GM12892 (cell line): Measurements from ENCODE around the gene IL36G.

Experiments
- POLR2A ChIP-seq: IDR thresholded peaks from 2 replicates; pipeline ENCODE4 v1.6.1; 2011; ENCODE audit warnings: low read depth, low read length, control low read depth
- POLR2AphosphoS5 ChIP-seq: IDR thresholded peaks from 2 replicates; pipeline ENCODE4 v1.6.1; 2011; ENCODE audit warnings: low read depth, low read length, control low read depth
- TAF1 ChIP-seq: IDR thresholded peaks from 2 replicates; pipeline ENCODE4 v1.6.1; 2011; ENCODE audit warnings: low read depth, mild to moderate bottlenecking, control low read depth, low read length, borderline replicate concordance

GRCh38 chr2:112936927-112937232 is 40.9 kb upstream of the IL36G start:
- TF ChIP-seq POLR2A (no peak), POLR2AphosphoS5 (no peak), TAF1 (no peak)
